DOHH2 (cell line): ENCODE measurements around the gene SRGAP3.

Source experiments
- EZH2phosphoT487 ChIP-seq: fragments of 200-600 bp; sonication (generic); IDR thresholded peaks from 2 replicates; pipeline ENCODE4 v1.6.1; 2017; ENCODE audit warnings: borderline replicate concordance, mild to moderate bottlenecking, antibody characterized with exemption, low read length, moderate library complexity, mixed read lengths
- TF ChIP-seq, protein P1 (sequence below): fragments of 200-600 bp; sonication (generic); IDR thresholded peaks from one replicate; pipeline ENCODE4 v1.5.1; 2014; ENCODE audit warnings: antibody characterized with exemption, mild to moderate bottlenecking, low read depth, low read length; ENCODE audit not compliant: poor library complexity, severe bottlenecking

DNA sequence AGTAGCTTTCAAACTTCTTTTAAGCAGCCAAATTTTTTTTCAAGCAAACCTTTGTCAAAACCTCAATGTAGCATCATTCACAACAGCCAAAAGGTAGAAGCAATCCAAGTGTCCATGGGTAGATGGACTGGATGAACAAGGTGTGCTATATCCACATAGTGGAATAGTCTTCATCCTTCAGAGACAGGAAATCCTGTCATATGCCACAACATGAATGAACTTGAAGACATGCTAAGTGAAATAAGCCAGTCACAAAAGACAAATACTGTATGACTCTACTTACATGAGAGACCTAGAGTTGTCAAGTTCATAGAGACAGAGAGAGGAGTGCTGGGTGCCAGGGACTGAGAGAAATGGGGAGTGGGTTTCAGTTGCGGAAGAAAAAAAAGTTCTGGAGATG is 87.6 kb downstream of the SRGAP3 start:
- TF ChIP-seq, protein P1, sequence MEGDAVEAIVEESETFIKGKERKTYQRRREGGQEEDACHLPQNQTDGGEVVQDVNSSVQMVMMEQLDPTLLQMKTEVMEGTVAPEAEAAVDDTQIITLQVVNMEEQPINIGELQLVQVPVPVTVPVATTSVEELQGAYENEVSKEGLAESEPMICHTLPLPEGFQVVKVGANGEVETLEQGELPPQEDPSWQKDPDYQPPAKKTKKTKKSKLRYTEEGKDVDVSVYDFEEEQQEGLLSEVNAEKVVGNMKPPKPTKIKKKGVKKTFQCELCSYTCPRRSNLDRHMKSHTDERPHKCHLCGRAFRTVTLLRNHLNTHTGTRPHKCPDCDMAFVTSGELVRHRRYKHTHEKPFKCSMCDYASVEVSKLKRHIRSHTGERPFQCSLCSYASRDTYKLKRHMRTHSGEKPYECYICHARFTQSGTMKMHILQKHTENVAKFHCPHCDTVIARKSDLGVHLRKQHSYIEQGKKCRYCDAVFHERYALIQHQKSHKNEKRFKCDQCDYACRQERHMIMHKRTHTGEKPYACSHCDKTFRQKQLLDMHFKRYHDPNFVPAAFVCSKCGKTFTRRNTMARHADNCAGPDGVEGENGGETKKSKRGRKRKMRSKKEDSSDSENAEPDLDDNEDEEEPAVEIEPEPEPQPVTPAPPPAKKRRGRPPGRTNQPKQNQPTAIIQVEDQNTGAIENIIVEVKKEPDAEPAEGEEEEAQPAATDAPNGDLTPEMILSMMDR, result no peak
- TF ChIP-seq EZH2phosphoT487, result no peak
